Measurements from ENCODE around the gene JAKMIP2. TPM values are rescaled to one million over a fixed set of nuclear protein-coding genes. Genes with fewer than 3 reads are reported as not detected.

Gene JAKMIP2
- total and polyA plus RNA-seq, 2 donors from 2014 or later: 0.38 to 0.71 TPM

DNA sequence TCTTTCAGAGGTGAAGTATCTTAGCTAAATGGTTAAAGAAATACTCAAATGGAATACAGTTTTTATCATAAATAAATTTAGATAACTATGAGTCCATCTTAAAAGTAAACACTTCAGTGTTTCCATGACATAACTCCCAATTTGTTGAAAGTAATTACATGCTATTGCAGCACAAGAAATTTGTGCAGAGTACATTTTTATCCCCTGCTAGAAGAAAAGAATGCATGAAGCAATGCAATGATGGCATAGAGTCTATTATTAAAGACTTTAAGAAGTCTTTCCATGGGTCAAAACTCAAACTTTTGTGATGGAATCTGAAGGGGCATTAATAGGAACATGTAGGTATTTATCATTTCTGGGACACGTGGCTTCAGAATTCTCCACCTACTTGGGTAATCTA lies 166.1 kb downstream of the JAKMIP2 start:
- Histone ChIP-seq H3K9ac (ENCODE audit: low read length in 3 of 3) (no peak overlapping the region), H3K27me3 (ENCODE audit: control insufficient read depth, insufficient read depth, low read length) (no peaks in the 10 kb centered on the region), H3K4me3 (ENCODE audit: low read length in 3 of 3) (no peak overlapping the region), H3K9me3 (ENCODE audit: control insufficient read depth in 2 of 3, insufficient read depth in 1 of 3, low read length in 3 of 3) (no peaks in the 10 kb centered on the region), H3K27ac (ENCODE audit: low read depth in 2 of 2, low read length in 2 of 2) (no peak overlapping the region), H3K4me1 (ENCODE audit: control insufficient read depth in 2 of 3, insufficient read depth in 2 of 3, low read depth in 1 of 3, low read length in 3 of 3) (no peaks in the 10 kb centered on the region), H3K36me3 (ENCODE audit: control insufficient read depth in 2 of 3, insufficient read depth in 3 of 3, low read length in 3 of 3) (no peaks in the 10 kb centered on the region)
- intact Hi-C loops (cut with DNase I): no loop called here
- TF ChIP-seq CTCF (IDR thresholded peaks at IDR 0.05; ENCODE audit: borderline replicate concordance, extremely low read depth, insufficient read depth): no peak
- FAIRE-seq: no peak
- no peak for DNase-seq

DNA sequence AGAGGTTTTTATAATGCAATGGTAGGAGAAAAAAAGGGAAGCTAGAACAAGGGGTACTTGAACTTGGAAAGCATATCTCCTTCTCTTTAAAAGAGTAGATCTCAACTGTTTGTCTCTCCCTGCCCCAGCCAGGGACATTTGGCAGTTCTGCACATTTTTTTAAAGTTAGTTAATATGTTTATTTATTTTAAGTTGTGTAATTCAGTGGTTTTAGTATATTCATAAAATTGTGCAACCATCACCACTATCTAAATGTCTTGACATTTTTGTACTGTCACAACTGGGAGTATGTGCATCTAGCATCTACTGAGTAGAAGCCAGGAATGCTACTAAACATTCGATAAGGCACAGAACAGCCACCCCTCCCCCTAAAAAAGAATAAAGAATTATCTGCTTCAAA lies 169.2 kb downstream of the JAKMIP2 start:
- Histone ChIP-seq H3K4me3 (ENCODE audit: low read length in 3 of 3) (no peak overlapping the region), H3K9ac (ENCODE audit: low read length in 3 of 3) (no peak overlapping the region), H3K27ac (ENCODE audit: low read depth in 2 of 2, low read length in 2 of 2) (no peak overlapping the region), H3K9me3 (ENCODE audit: control insufficient read depth in 2 of 3, insufficient read depth in 1 of 3, low read length in 3 of 3) (no peaks in the 10 kb centered on the region), H3K27me3 (ENCODE audit: control insufficient read depth, insufficient read depth, low read length) (no peaks in the 10 kb centered on the region), H3K4me1 (ENCODE audit: control insufficient read depth in 2 of 3, insufficient read depth in 2 of 3, low read depth in 1 of 3, low read length in 3 of 3) (no peaks in the 10 kb centered on the region), H3K36me3 (ENCODE audit: control insufficient read depth in 2 of 3, insufficient read depth in 3 of 3, low read length in 3 of 3) (no peaks in the 10 kb centered on the region)
- no peak for TF ChIP-seq CTCF (IDR thresholded peaks at IDR 0.05; ENCODE audit: borderline replicate concordance, extremely low read depth, insufficient read depth)
- intact Hi-C loops (cut with DNase I): no loop called here
- FAIRE-seq (no peak), DNase-seq (no peak)

DNA sequence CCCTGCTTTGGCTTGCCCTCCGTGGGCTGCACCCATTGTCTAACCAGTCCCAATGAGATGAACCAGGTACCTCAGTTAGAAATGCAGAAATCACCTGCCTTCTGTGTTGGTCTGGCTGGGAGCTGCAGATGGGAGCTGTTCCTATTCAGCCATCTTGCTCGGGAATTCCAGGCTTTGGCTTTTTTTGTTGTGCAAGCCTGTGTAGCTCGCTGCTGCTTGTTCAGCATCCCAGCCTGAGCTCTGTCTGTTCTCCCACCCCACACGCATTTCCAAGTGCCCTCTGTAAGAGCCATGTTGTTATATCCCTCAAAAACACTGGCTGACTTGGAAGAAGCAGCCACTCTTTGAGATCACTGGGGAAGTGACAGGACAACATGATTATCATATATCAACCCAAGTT lies 171.0 kb downstream of the JAKMIP2 start:
- no peaks in the 10 kb centered on the region for H3K4me1 ChIP-seq (ENCODE audit: control insufficient read depth in 2 of 3, insufficient read depth in 2 of 3, low read depth in 1 of 3, low read length in 3 of 3)
- FAIRE-seq (no peak), DNase-seq (peak in 1 of 5 donors; percentile 26)
- TF ChIP-seq CTCF (IDR thresholded peaks at IDR 0.05; ENCODE audit: borderline replicate concordance, extremely low read depth, insufficient read depth): no peak
- intact Hi-C loops (cut with DNase I): no loop called here
- no peaks in the 10 kb centered on the region for H3K9me3 ChIP-seq (ENCODE audit: control insufficient read depth in 2 of 3, insufficient read depth in 1 of 3, low read length in 3 of 3)
- H3K27ac ChIP-seq (ENCODE audit: low read depth in 2 of 2, low read length in 2 of 2): no peak overlapping the region
- H3K9ac ChIP-seq (ENCODE audit: low read length in 3 of 3): no peak overlapping the region
- H3K36me3 ChIP-seq (ENCODE audit: control insufficient read depth in 2 of 3, insufficient read depth in 3 of 3, low read length in 3 of 3): no peaks in the 10 kb centered on the region
- H3K27me3 ChIP-seq (ENCODE audit: control insufficient read depth, insufficient read depth, low read length): no peaks in the 10 kb centered on the region
- H3K4me3 ChIP-seq (ENCODE audit: low read length in 3 of 3): no peak overlapping the region

GRCh38 chr5:147610798-147611197 lies 171.7 kb downstream of the JAKMIP2 start:
- Histone ChIP-seq H3K9me3 (ENCODE audit: control insufficient read depth in 2 of 3, insufficient read depth in 1 of 3, low read length in 3 of 3) (no peaks in the 10 kb centered on the region), H3K9ac (ENCODE audit: low read length in 3 of 3) (no peak overlapping the region), H3K27me3 (ENCODE audit: control insufficient read depth, insufficient read depth, low read length) (no peaks in the 10 kb centered on the region), H3K36me3 (ENCODE audit: control insufficient read depth in 2 of 3, insufficient read depth in 3 of 3, low read length in 3 of 3) (no peaks in the 10 kb centered on the region), H3K4me3 (ENCODE audit: low read length in 3 of 3) (no peak overlapping the region), H3K4me1 (ENCODE audit: control insufficient read depth in 2 of 3, insufficient read depth in 2 of 3, low read depth in 1 of 3, low read length in 3 of 3) (no peaks in the 10 kb centered on the region), H3K27ac (ENCODE audit: low read depth in 2 of 2, low read length in 2 of 2) (no peak overlapping the region)
- peak in 1 of 5 donors; percentile 41 for DNase-seq
- intact Hi-C loops (cut with DNase I): no loop called here
- TF ChIP-seq CTCF (IDR thresholded peaks at IDR 0.05; ENCODE audit: borderline replicate concordance, extremely low read depth, insufficient read depth): no peak
- FAIRE-seq: no peak

Data from kidney (tissue), 14 donors.